ENCODE results near the gene BSND. TPM values are rescaled to one million over a fixed set of nuclear protein-coding genes. Genes with fewer than 3 reads are reported as not detected.

The BSND gene
- total and polyA plus RNA-seq, 9 of the 15 experiments (the other 6 are each of a cell fraction or from before 2014, with no cell fraction given) = not detected

GRCh38 chr1:54971317-54971791 is 27.4 kb upstream of the BSND start:
- Histone ChIP-seq H3K9me3 (replicated peaks; ENCODE audit: control insufficient read depth, insufficient read depth, low read depth, low read length) (no peaks in the 10 kb centered on the region), H3K9ac (ENCODE audit: insufficient read depth in 1 of 2, low read depth in 2 of 2, low read length in 2 of 2) (no peak overlapping the region), H3K4me3 (no peak overlapping the region), H3K4me1 (replicated peaks in 1 of 2; ENCODE audit: control insufficient read depth in 2 of 2, insufficient read depth in 2 of 2, low read length in 2 of 2) (peaks cover 0 to 4% of the 10 kb centered on the region in 2 experiments; a peak in 1 of 5 replicates), H3K79me2 (ENCODE audit: control insufficient read depth, insufficient read depth, low read length) (no peaks in the 10 kb centered on the region), H2AFZ (ENCODE audit: low read depth, low read length) (no peak overlapping the region), H3K36me3 (ENCODE audit: control insufficient read depth, insufficient read depth, low read length) (no peaks in the 10 kb centered on the region), H3K9me1 (ENCODE audit: control insufficient read depth, insufficient read depth, low read length) (no peaks in the 10 kb centered on the region), H3K27ac (ENCODE audit: extremely low read depth, low read depth, low read length) (no peak overlapping the region), H3K27me3 (ENCODE audit: control insufficient read depth in 2 of 2, insufficient read depth in 2 of 2, low read length in 2 of 2) (peaks cover 17 to 54% of the 10 kb centered on the region in 2 experiments), H3K4me2 (ENCODE audit: insufficient read depth, low read length) (no peak overlapping the region), H4K20me1 (replicated peaks; ENCODE audit: control insufficient read depth, insufficient read depth, low read length) (no peaks in the 10 kb centered on the region)
- intact Hi-C loops (cut with micrococcal nuclease) = no loop called here
- CTCF ChIA-PET (ENCODE audit: low intra/inter-chr PET ratio) = no interaction called here
- FAIRE-seq (no peak), ATAC-seq (no peak), DNase-seq (ENCODE audit: extremely low read depth in 1 of 4, low spot score in 3 of 4) (no peak)
- POLR2A ChIA-PET = interaction anchor here (0.5 to 1.1 kb wide), 2 partner anchors 19 to 837 kb away, joined by 3 read pairs; no protein-coding TSS in a partner anchor
- in situ Hi-C loops (cut with MboI) = no loop called here
- WGBS (ENCODE audit: insufficient coverage, low coverage, missing lambda C conversion rate) = 0% methylated on average over 7 of the region's 7 CpGs
- no TSS peak for BruUV-seq (replicated peaks)
- TF ChIP-seq L3MBTL2 (IDR thresholded peaks at IDR 0.05) (0 out of 2 replicates have a peak, but pooled peaks have one; percentile 33), LEF1 (IDR thresholded peaks at IDR 0.05) (peak; percentile 30; the same call in 1 of the 2 replicates), CTCFL (IDR thresholded peaks at IDR 0.05; ENCODE audit: borderline replicate concordance, insufficient read depth, low read depth, low read length, poor library complexity, severe bottlenecking) (no peak), CHD2 (IDR thresholded peaks at IDR 0.05; ENCODE audit: low read depth, low read length) (no peak), JUND (IDR thresholded peaks at IDR 0.05; ENCODE audit: borderline replicate concordance, low read depth, low read length) (no peak), JUND (tag; IDR thresholded peaks at IDR 0.05; ENCODE audit: borderline replicate concordance, low read depth, low read length) (peak; percentile 31; the same call in 1 of the 3 replicates), ATF3 (IDR thresholded peaks at IDR 0.05) (peak; percentile 26; the same call in 1 of the 2 replicates), ATF3 (CRISPR knock-in tag; conservative IDR thresholded peaks at IDR 0.05) (no peak), ZNF318 (IDR thresholded peaks at IDR 0.05; ENCODE audit: borderline replicate concordance in 1 of 2, low read depth in 1 of 2) (0 out of 4 replicates have a peak, but pooled peaks of 1 of the 2 experiments have one; percentile 22)
